Ishikawa (cell line): ENCODE measurements around the gene CAPN11.

Experiments
- CEBPB ChIP-seq: IDR thresholded peaks from 2 replicates; pipeline ENCODE4 v1.6.1; 2012
- CREB1 ChIP-seq: IDR thresholded peaks from 2 replicates; pipeline ENCODE4 v1.6.1; 2012; ENCODE audit warnings: low read depth
- EGR1 ChIP-seq: IDR thresholded peaks from 2 replicates; pipeline ENCODE4 v1.6.1; 2012
- EP300 ChIP-seq: IDR thresholded peaks from 2 replicates; pipeline ENCODE4 v1.6.1; 2012; ENCODE audit warnings: borderline replicate concordance
- FOXM1 ChIP-seq: IDR thresholded peaks from 2 replicates; pipeline ENCODE4 v1.6.1; 2012; ENCODE audit warnings: low read depth, borderline replicate concordance
- NFIC ChIP-seq: IDR thresholded peaks from 2 replicates; pipeline ENCODE4 v1.6.1; 2012
- RAD21 ChIP-seq: IDR thresholded peaks from 2 replicates; pipeline ENCODE4 v1.6.1; 2012; ENCODE audit warnings: low read depth
- REST ChIP-seq: IDR thresholded peaks from 2 replicates; pipeline ENCODE4 v1.6.1; 2012; ENCODE audit warnings: low read depth, mild to moderate bottlenecking
- TAF1 ChIP-seq: IDR thresholded peaks from 2 replicates; pipeline ENCODE4 v1.6.1; 2012; ENCODE audit warnings: low read depth, mild to moderate bottlenecking
- TCF12 ChIP-seq: IDR thresholded peaks from 2 replicates; pipeline ENCODE4 v1.6.1; 2012; ENCODE audit warnings: low read depth
- TEAD4 ChIP-seq: IDR thresholded peaks from 2 replicates; pipeline ENCODE4 v1.6.1; 2012
- YY1 ChIP-seq: IDR thresholded peaks from 2 replicates; pipeline ENCODE4 v1.6.1; 2012; ENCODE audit warnings: low read depth
- ZBTB7A ChIP-seq: IDR thresholded peaks from 2 replicates; pipeline ENCODE4 v1.6.1; 2012; ENCODE audit warnings: low read depth
- TF ChIP-seq, protein P1 (sequence below): IDR thresholded peaks from 2 replicates; pipeline ENCODE4 v1.6.1; 2012
- TF ChIP-seq, protein P2 (sequence below): IDR thresholded peaks from 2 replicates; pipeline ENCODE4 v1.6.1; 2012

The CAPN11 gene

GRCh38 chr6:44162876-44163625 lies 4.4 kb downstream of the CAPN11 start:
- TF ChIP-seq CREB1 (no peak), EGR1 (no peak), FOXM1 (no peak), REST (no peak), NFIC (no peak), RAD21 (no peak), TCF12 (no peak), CEBPB (no peak), TAF1 (no peak), TEAD4 (no peak)
- TF ChIP-seq, protein P1, sequence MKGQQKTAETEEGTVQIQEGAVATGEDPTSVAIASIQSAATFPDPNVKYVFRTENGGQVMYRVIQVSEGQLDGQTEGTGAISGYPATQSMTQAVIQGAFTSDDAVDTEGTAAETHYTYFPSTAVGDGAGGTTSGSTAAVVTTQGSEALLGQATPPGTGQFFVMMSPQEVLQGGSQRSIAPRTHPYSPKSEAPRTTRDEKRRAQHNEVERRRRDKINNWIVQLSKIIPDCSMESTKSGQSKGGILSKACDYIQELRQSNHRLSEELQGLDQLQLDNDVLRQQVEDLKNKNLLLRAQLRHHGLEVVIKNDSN, result no peak
- TF ChIP-seq, protein P2, sequence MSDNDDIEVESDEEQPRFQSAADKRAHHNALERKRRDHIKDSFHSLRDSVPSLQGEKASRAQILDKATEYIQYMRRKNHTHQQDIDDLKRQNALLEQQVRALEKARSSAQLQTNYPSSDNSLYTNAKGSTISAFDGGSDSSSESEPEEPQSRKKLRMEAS, result no peak

DNA sequence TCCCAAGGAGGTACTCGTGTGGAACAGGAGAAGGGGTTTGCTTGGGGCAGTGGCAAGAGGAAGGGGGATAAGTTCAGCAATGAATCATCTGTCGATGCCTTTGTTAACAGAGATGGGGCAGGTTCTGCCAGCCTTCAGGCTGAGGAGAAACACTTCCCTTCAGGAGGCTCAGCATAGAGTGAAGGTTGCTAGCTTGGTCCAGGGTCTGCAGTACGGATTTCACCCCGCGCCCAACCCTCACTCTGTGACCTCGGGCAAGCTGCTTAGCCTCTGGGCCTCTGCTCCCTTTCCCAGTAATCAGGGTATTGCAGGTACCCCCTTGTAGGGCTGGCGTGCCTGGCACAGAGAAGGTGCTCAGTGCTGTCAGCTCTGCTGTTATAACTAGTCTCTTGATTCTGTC lies 7.5 kb downstream of the CAPN11 start:
- TF ChIP-seq, protein P2, result no peak
- TF ChIP-seq EGR1 (no peak), TCF12 (no peak), FOXM1 (no peak), ZBTB7A (no peak), REST (no peak), RAD21 (no peak), TAF1 (no peak), CEBPB (no peak), CREB1 (no peak), TEAD4 (no peak), EP300 (no peak), YY1 (no peak), NFIC (no peak)
- TF ChIP-seq, protein P1, result no peak

DNA sequence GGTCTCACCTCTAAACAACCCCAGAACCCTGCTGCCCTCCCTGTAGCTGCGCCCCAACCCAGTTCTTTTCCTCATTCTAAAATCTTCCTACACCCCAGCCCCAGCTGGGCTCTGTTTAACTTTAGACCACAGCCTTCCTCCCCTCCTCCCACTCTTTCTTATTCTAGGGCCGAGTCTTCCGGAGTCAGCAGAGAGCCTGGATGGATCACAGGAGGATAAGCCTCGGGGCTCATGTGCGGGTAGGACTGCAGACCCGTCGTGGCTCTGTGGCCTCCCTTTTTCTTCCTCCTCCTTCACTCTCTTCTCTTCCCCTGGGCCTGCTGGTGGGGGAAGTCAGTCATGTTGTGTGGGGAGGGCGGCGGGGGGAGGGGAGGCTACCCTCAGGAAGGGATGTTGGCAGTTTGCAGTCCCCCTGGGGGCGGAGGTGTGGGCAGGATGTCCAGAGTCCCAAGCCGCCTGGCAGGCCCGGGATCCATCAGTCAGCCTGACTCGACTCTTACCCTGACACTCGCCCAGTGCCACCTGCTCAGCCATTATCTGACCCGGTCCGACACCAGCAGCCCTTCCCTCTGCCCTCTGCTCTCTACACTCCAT lies 8.1 kb downstream of the CAPN11 start:
- TF ChIP-seq FOXM1, result no peak
- TF ChIP-seq, protein P1, result no peak
- TF ChIP-seq NFIC, result no peak
- no peak for TF ChIP-seq TCF12
- no peak for TF ChIP-seq CEBPB
- no peak for TF ChIP-seq RAD21
- TF ChIP-seq TAF1, result no peak
- no peak for TF ChIP-seq EGR1
- TF ChIP-seq CREB1, result no peak
- no peak for TF ChIP-seq YY1
- TF ChIP-seq, protein P2, result no peak
- TF ChIP-seq TEAD4, result no peak
- TF ChIP-seq EP300, result no peak
- no peak for TF ChIP-seq ZBTB7A
- no peak for TF ChIP-seq REST

DNA sequence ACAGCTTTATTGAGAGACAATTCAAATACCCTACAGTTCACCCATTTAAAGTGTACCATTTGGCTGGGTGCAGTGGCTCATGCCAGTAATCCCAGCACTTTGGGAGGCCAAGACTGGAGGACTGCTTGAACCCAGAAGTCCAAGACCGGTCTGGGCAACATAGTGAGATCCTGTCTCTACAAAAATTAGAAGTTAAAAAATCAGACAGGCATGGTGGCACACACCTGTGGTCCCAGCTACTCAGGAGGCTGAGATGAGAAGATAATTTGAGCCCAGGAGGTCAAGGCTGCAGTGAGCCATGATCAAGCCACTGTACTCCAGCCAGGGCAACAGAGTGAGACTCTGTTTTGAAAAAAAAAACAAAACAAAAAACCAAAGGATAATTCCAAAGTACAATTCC lies 8.9 kb downstream of the CAPN11 start:
- no peak for TF ChIP-seq EP300
- no peak for TF ChIP-seq TEAD4
- TF ChIP-seq ZBTB7A, result no peak
- TF ChIP-seq CREB1, result no peak
- no peak for TF ChIP-seq CEBPB
- TF ChIP-seq, protein P2, result no peak
- no peak for TF ChIP-seq NFIC
- TF ChIP-seq, protein P1, result no peak
- no peak for TF ChIP-seq FOXM1
- TF ChIP-seq RAD21, result no peak
- no peak for TF ChIP-seq TCF12
- TF ChIP-seq EGR1, result no peak
- no peak for TF ChIP-seq REST
- TF ChIP-seq TAF1, result no peak
- TF ChIP-seq YY1, result no peak
